Breast epithelium (tissue), 4 donors: ENCODE measurements around the gene CLSTN3. TPM values are rescaled to one million over a fixed set of nuclear protein-coding genes. Genes with fewer than 3 reads are reported as not detected.

ENCODE experiments used
- DNase-seq, 2 donors: peaks; one replicate each; pipeline ENCODE4 v3.0.0-alpha.2; 2019; ENCODE audit warnings: low spot score in 2 of 2
- H3K27ac ChIP-seq, 2 donors: fragments of 200-600 bp; sonication (generic) in 1 of 2; one replicate each; pipeline ENCODE4 v1.5.1; 2016 to 2019; ENCODE audit warnings: mild to moderate bottlenecking in 1 of 2
- H3K27me3 ChIP-seq, 2 donors: fragments of 200-600 bp; sonication (generic) in 1 of 2; one replicate each; pipeline versions ENCODE4 v1.5.1 to v1.6.0; 2017 to 2019; ENCODE audit warnings: control low read depth in 1 of 2, mild to moderate bottlenecking in 1 of 2
- H3K36me3 ChIP-seq: fragments of 200-600 bp; one replicate; pipeline ENCODE4 v1.5.1; 2019
- H3K4me1 ChIP-seq, 2 donors: fragments of 200-600 bp; sonication (generic); one replicate each; pipeline ENCODE4 v1.5.1; 2016 to 2019; ENCODE audit warnings: control low read depth in 1 of 2
- H3K4me3 ChIP-seq, 3 donors: fragments of 200-600 bp; sonication (generic); 1 replicate in 2 of 3; 2 replicates in 1 of 3; pipeline ENCODE4 v1.5.1; 2016 to 2019; ENCODE audit warnings: mild to moderate bottlenecking in 3 of 3, moderate library complexity in 2 of 3
- H3K9me3 ChIP-seq, 2 donors: fragments of 200-600 bp; sonication (generic) in 1 of 2; one replicate each; pipeline ENCODE4 v1.5.1; 2016 to 2019; ENCODE audit warnings: control low read depth in 1 of 2
- CTCF ChIP-seq, 3 donors: fragments of 450-650 bp; IDR thresholded peaks; one replicate each; pipeline ENCODE4 v1.5.1; 2016 to 2017; ENCODE audit warnings: antibody characterized with exemption in 3 of 3, mild to moderate bottlenecking in 3 of 3, moderate library complexity in 3 of 3
- POLR2A ChIP-seq: fragments of 450-650 bp; IDR thresholded peaks from one replicate; pipeline ENCODE4 v1.6.1; 2016; ENCODE audit warnings: antibody characterized with exemption, mild to moderate bottlenecking, moderate library complexity
- POLR2AphosphoS5 ChIP-seq, 3 donors: sonication (generic); formaldehyde crosslinking; IDR thresholded peaks; one replicate each; pipeline ENCODE4 v1.6.1; 2017; ENCODE audit warnings: antibody characterized with exemption in 3 of 3
- intact Hi-C: fragments of 100-400 bp; cut with DNase I; formaldehyde crosslinking; loops from one replicate; pipeline ENCODE4 v1.15.1; 2023; ENCODE audit warnings: low total_unique reads
- total RNA-seq, 3 donors: library from RNA; depleted of rRNA; stranded (reverse); fragments of >200 nt; gene quantifications; one replicate each; pipeline ENCODE4 v1.1.0, GENCODE V29; 2016

The CLSTN3 gene
- total RNA-seq, 3 donors from 2014 or later = 23.9 to 58.7 (median 40.3) TPM

- no peak overlapping the region for H3K4me3 ChIP-seq
- H3K4me1 ChIP-seq = no peaks in the 10 kb centered on the region
- no peaks in the 10 kb centered on the region for H3K9me3 ChIP-seq
- no peak for DNase-seq
- H3K36me3 ChIP-seq = peaks cover 13% of the 10 kb centered on the region
- TF ChIP-seq CTCF (IDR thresholded peaks at IDR 0.05) = no peak
- no peak for TF ChIP-seq POLR2AphosphoS5 (IDR thresholded peaks at IDR 0.05)
- TF ChIP-seq POLR2A = no peak
- no peak overlapping the region for H3K27ac ChIP-seq
- intact Hi-C loops = no loop called here
- no peaks in the 10 kb centered on the region for H3K27me3 ChIP-seq
Measured at GRCh38 chr12:7207866-7208625, 77.9 kb downstream of the CLSTN3 start.

Other genes with a start within 250 kb of the CLSTN3 start
- 10 to 100 TPM in 2 of 3 donors, 1 to 10 TPM in 1; 7.4 to 15.4 (median 10.8) TPM for gene LRRC23, start 225.5 kb upstream of the CLSTN3 start, total RNA-seq
- gene ENO2, start 215.8 kb upstream of the CLSTN3 start, total RNA-seq = 10 to 100 TPM in 2 of 3 donors, 1 to 10 TPM in 1; 5.0 to 16.1 (median 11.1) TPM
- 10 to 100 TPM; 57.9 to 96.4 (median 59.7) TPM for gene ATN1, start 202.4 kb upstream of the CLSTN3 start, total RNA-seq
- not detected for gene RNU7-1, start 186.6 kb upstream of the CLSTN3 start, total RNA-seq
- 100 to 1,000 TPM; 515 to 824 (median 547) TPM for gene C12orf57, start 186.3 kb upstream of the CLSTN3 start, total RNA-seq
- gene PTPN6, start 179.0 kb upstream of the CLSTN3 start, total RNA-seq = 10 to 100 TPM; 14.7 to 28.0 (median 20.3) TPM
- 100 to 1,000 TPM; 194 to 237 (median 221) TPM for gene PHB2, start 159.7 kb upstream of the CLSTN3 start, total RNA-seq
- gene EMG1, start 159.5 kb upstream of the CLSTN3 start, total RNA-seq = 10 to 100 TPM; 29.6 to 52.0 (median 49.5) TPM
- 10 to 100 TPM; 28.3 to 67.5 (median 63.7) TPM for gene LPCAT3, start 111.9 kb upstream of the CLSTN3 start, total RNA-seq
- 100 to 1,000 TPM; 307 to 959 (median 622) TPM for gene C1S, start 69.7 kb upstream of the CLSTN3 start, total RNA-seq
- gene C1R, start 37.9 kb upstream of the CLSTN3 start, total RNA-seq = 100 to 1,000 TPM; 302 to 773 (median 582) TPM
- 100 to 1,000 TPM in 2 of 3 donors, 10 to 100 TPM in 1; 80.6 to 138 (median 124) TPM for gene C1RL, start 21.2 kb upstream of the CLSTN3 start, total RNA-seq
- gene RBP5, start 1.5 kb upstream of the CLSTN3 start, total RNA-seq = 1 to 10 TPM; 1.1 to 3.3 (median 2.9) TPM
- gene PEX5, start 59.3 kb downstream of the CLSTN3 start, total RNA-seq = 10 to 100 TPM; 41.7 to 79.7 (median 62.6) TPM
- not detected for gene ACSM4, start 173.7 kb downstream of the CLSTN3 start, total RNA-seq